Measurements from ENCODE around the gene LKAAEAR1.

DNA sequence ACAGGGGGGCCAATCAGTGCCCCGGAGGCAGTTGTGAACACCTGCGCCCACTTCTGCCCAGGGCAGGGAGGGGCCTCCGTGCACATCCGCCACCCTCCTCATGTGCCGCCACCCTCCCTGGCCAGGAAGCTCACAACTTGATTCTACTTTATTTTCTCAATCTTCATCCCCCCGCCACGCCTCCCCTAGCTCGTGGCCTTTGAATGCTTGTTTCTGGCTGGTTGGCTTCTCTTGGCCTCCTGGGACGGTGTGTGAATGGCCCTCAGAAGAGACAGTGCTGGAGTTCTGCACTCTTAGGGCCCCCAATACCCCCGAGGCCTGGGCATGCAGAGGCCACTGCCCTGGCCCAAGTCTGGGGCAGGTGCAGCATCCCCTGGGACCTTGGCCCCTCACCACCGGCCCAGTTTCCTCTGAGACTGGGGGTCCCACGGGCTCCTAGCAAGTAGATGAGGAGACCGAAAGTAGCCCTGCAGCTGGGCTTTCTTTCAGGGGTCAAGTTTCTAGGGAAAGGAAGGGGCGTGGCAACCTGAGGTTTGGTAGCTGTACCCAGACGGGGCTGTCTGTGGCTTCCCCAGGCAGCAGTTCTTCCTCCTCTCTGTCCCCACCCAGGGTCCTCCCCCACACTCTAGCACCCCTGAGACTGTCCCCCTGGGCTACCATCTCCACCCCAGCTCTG is 6.2 kb downstream of the LKAAEAR1 start:
- TF ChIP-seq SMAD3 (CRISPR knock-in tag; IDR thresholded peaks at IDR 0.05; ENCODE audit: borderline replicate concordance) (no peak), EMX1 (CRISPR knock-in tag; IDR thresholded peaks at IDR 0.05) (no peak)

Measured in WTC11 (cell line).